Measurements from ENCODE around the gene SOCS4.
A peak's percentile ranks its signal among the peaks of the same experiment; 100 is the strongest.
"Not testable (repeated sequence)": the region's sequence is repeated elsewhere in the genome, so short reads cannot be mapped to it uniquely, and the experiment has no call there.

Gene SOCS4

GRCh38 chr14:55026793-55027561 is at the start of gene SOCS4, which contains the start of gene WDHD1:
TSS of gene SOCS4 (plus strand) at chr14:55027236. CDS start at chr14:55043042, 15,806 bp downstream.
TSS of gene WDHD1 (minus strand) at chr14:55027099. CDS start at chr14:55026787, 312 bp downstream.
- DNase-seq (ENCODE audit: low read depth in 2 of 2), result peak; percentile 63 to 65

GRCh38 chr14:54979039-54979438 is 48.0 kb upstream of the SOCS4 start:
- no peak for DNase-seq (ENCODE audit: low read depth in 2 of 2)

- no peak for DNase-seq (ENCODE audit: low read depth in 2 of 2)
These were observed 45.3 kb upstream of the SOCS4 start for GRCh38 chr14:54981698-54982097.

- DNase-seq (ENCODE audit: low read depth in 2 of 2), result no peak
These were observed 41.9 kb upstream of the SOCS4 start for GRCh38 chr14:54985156-54985555.

GRCh38 chr14:55000381-55000780 is 26.7 kb upstream of the SOCS4 start:
- DNase-seq (ENCODE audit: low read depth in 2 of 2), result no peak

GRCh38 chr14:55005071-55005470 is 22.0 kb upstream of the SOCS4 start:
- DNase-seq (ENCODE audit: low read depth in 2 of 2), result no peak

GRCh38 chr14:55015006-55015405 is 12.0 kb upstream of the SOCS4 start:
- DNase-seq (ENCODE audit: low read depth in 2 of 2), result no peak

- DNase-seq (ENCODE audit: low read depth in 2 of 2), result no peak
These were observed 7.0 kb upstream of the SOCS4 start for GRCh38 chr14:55019968-55020554.

- DNase-seq (ENCODE audit: low read depth in 2 of 2), result not testable (repeated sequence)
These were observed 2.7 kb upstream of the SOCS4 start for GRCh38 chr14:55024365-55024764.

GRCh38 chr14:55025948-55026347 is 1.1 kb upstream of the SOCS4 start:
- DNase-seq (ENCODE audit: low read depth in 2 of 2), result no peak

- DNase-seq (ENCODE audit: low read depth in 2 of 2), result no peak
These were observed 619 bp upstream of the SOCS4 start for GRCh38 chr14:55026441-55026792.

- DNase-seq (ENCODE audit: low read depth in 2 of 2), result no peak
These were observed 1.0 kb downstream of the SOCS4 start for GRCh38 chr14:55028066-55028465.

- DNase-seq (ENCODE audit: low read depth in 2 of 2), result no peak
These were observed 1.4 kb downstream of the SOCS4 start for GRCh38 chr14:55028476-55028875.

GRCh38 chr14:55031190-55031589 is 4.2 kb downstream of the SOCS4 start:
- DNase-seq (ENCODE audit: low read depth in 2 of 2), result no peak

- DNase-seq (ENCODE audit: low read depth in 2 of 2), result not testable (repeated sequence)
These were observed 11.0 kb downstream of the SOCS4 start for GRCh38 chr14:55037995-55038394.

GRCh38 chr14:55038708-55039107 is 11.7 kb downstream of the SOCS4 start:
- DNase-seq (ENCODE audit: low read depth in 2 of 2), result no peak

GRCh38 chr14:55043528-55043927 is 16.5 kb downstream of the SOCS4 start:
- no peak for DNase-seq (ENCODE audit: low read depth in 2 of 2)

- no peak for DNase-seq (ENCODE audit: low read depth in 2 of 2)
These were observed 18.1 kb downstream of the SOCS4 start for GRCh38 chr14:55045087-55045486.

GRCh38 chr14:55047301-55048053 is 20.4 kb downstream of the SOCS4 start:
- no peak for DNase-seq (ENCODE audit: low read depth in 2 of 2)

GRCh38 chr14:55048900-55049436 is 21.9 kb downstream of the SOCS4 start:
- DNase-seq (ENCODE audit: low read depth in 2 of 2), result no peak

GRCh38 chr14:55051165-55051422 is 24.1 kb downstream of the SOCS4 start:
- DNase-seq (ENCODE audit: low read depth in 2 of 2), result no peak

- DNase-seq (ENCODE audit: low read depth in 2 of 2), result peak; percentile 81 to 85
These were observed 24.6 kb downstream of the SOCS4 start, which contains the start of gene MAPK1IP1L for GRCh38 chr14:55051423-55052268. TSS of gene MAPK1IP1L (plus strand) at chr14:55051647. CDS start at chr14:55061684, 10,037 bp downstream.
